Stimulated activated CD8-positive, alpha-beta memory T cell treated with anti-CD3 and anti-CD28 coated beads, Interleukin-15, amount 100 ng/mL, for 24 hours (primary cell): ENCODE measurements around the gene NCK2.

ENCODE experiments used
- DNase-seq: peaks from one replicate; pipeline ENCODE4 v3.0.0-alpha.2; 2020; ENCODE audit warnings: low read depth

The NCK2 gene

GRCh38 chr2:105792561-105792960, 47.8 kb downstream of the NCK2 start:
- DNase-seq: no peak

DNA sequence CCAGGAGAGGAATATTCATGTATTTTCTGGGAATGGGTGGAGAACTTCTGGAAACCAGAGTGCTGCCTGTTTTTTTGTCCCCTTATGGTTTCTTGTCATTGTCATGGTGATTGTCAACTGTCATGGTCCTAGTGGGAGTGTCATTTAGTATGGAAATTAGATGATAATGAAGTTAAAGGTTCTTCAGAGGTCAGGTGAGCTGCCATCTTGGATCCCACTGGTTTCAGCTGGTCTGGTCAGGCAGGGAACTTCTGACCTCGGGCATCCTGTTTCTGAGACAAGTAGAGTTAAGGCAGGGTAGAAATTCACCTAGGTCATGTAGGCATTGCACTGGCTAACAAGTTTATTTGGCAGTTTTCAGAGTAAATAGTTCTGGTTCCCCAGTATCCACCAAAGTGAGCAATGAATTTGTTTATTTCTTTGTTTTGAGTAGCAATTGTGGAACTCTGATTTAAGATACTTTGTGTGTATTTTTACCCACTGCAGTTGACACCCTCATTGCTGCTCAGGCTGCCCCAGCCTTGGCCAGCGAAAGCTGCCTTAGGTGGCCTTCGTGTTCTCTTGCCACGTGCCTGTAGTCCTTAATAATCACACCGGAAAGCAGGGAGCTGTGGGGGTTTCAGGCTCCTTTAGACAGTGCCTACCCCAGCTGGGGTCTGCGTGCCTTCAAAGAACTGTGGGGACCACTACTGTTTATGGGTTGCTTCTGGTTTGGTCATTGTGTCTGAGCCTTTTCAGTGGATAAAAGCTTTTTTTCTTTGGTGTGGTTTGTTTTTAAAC, 48.7 kb downstream of the NCK2 start:
- no peak for DNase-seq

GRCh38 chr2:105794926-105795574, 50.3 kb downstream of the NCK2 start:
- DNase-seq: no peak

DNA sequence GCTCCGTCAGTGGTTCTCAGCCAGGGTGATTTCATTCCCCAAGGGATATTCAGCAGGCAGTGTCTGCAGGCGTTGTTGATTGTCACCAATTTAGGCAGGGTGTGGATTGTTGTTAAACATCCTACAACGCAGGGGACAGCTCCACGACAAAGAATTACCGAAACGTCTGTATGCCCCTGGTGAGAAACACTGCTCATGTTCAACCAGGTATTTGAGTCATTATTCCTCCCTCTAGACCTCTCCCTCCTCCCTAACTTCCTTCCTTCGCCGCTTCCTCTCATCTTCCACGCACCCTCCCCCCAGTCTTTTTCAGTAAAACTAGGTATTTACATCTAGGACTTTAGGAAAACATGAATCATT, 50.8 kb downstream of the NCK2 start:
- DNase-seq: no peak

DNA sequence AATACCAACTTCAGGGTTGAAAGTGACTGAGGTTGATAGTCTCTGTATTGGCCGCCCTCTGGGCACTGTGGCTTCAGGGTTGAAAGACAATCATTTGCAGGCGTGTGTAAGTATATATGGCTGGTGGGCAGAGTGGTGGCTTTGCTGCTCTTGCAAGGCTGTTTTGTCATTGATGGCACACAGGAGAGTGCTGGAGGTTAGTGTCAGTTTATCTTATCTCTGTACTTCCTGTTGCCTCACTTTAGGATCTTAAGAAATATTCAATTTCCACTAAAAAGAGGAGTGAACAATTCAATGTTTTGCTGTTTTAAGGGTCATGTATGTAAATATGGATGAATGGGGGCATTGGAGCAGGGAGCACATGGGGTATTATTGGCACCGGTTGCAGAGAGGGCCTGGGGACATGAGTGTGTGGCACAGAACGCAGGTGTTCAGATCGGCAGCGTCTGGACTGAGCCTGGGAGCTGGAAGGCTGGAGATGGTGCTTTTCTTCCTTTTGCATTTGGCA, 51.5 kb downstream of the NCK2 start:
- no peak for DNase-seq

DNA sequence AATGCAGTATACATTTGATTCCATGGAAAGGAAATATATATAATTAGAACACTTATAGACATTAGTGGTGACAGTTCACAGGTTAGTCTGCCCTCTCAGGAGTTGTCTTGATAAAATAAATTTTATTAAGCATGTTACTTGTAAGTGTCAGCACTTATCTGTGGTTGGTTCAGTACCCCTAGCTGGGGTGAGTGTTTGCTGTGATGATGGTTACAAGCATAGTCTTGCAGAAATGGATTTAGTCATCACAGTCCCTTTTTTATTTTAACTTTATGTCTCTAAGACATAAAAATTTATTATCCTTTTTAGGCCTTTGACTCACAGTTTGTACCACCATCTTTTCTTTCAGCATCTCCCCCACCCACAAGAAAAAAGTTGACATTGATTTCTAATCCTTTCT, 52.1 kb downstream of the NCK2 start:
- no peak for DNase-seq

- DNase-seq: no peak
These were observed 52.6 kb downstream of the NCK2 start for GRCh38 chr2:105797298-105797819.

GRCh38 chr2:105798595-105798994, 53.9 kb downstream of the NCK2 start:
- no peak for DNase-seq

GRCh38 chr2:105800036-105800713, 55.5 kb downstream of the NCK2 start:
- no peak for DNase-seq

GRCh38 chr2:105800953-105801635, 56.4 kb downstream of the NCK2 start:
- DNase-seq: no peak

DNA sequence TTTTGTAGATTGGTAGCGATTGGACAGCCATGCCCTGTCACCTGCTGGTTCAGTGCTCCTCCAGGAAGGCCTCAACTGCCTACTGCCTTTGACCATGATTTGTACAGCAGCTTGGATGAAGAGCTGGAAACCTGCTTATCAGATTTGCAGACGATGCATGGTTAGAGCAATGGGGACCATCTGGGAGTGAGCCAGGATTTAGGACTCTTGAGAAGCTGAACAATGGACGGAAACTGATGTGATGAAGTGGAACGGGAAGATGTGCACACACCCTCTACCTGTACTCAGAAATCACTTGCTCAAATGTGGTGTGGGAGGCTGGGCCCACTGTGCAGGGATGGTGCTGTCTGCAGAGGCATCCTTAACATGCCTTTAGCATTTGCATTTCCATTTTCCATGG, 57.2 kb downstream of the NCK2 start:
- DNase-seq: no peak

GRCh38 chr2:105802587-105802986, 57.9 kb downstream of the NCK2 start:
- DNase-seq: no peak

DNA sequence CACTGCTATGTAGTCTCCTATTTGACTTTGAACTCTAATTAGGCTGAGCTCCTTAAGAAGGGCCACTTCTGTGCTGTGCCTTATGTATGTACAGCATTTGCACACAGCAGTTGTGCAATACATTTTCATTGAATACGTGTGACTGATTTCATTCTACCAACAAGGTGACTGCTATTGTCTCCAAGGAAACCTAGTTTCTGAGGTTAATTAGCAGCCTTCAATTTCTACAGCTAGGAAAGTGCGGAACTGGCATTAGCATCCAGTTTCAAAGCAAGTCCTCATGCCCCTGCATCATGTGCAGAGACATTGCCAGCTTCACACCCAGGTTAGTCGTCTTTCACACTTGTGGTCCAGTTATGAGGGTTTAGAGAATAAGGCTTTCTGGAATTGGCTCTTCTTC, 58.6 kb downstream of the NCK2 start:
- no peak for DNase-seq

DNA sequence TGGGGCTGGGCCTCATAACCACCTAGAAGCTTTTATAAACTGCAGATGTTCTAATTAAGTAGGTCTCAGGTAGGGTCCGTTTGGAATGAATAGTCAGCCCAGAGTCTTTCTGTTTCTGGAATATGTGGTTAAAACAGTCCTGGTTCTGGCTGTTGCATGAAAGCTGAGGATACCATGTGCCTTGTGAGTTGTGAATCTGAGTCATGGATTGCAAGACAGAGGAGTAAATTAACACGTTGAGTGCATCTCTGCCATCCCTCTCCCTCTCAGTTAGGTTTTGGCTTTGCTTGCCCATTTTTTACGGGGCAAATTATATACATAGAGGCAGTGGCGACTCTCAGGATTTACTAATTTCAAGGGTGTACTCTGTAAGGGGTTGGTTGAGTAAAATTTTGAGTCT, 59.1 kb downstream of the NCK2 start:
- no peak for DNase-seq

DNA sequence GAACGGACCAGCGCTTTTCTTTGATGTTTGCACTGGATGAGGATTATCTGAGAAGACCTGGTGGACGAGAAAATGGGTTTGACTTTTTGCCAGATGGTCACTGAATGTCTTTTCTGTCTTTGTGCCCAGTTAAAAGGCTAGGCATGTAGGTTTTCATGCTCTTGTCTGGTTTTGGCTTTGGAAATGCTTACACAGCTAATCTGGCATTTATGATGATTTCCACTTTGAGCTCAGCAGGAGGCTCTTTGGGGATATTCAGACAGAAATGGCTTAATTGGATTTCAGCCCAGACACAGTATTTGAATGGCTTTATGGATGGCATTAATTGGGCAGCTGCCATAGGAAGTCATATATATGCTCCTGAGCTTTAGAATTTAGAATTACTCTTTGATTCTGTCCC, 59.6 kb downstream of the NCK2 start:
- DNase-seq: no peak

DNA sequence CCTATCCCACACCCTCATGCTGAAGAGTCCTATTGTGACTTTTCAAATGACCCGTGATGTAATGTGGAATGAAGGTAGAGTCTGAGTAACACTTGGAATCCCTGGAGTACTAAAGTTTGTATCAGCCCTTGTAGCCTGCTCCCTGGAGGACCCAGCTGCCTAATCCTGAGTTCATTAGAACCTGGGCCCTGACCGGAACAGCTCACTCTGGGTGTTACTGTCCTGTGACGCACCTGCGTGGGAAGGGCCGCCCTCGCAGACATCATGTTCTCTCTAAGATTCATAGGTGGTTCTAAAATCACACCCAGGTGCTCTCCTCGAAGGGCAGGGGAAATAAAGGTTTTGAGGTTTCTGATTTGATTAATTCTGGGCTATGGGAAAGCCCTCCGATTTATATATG, 62.3 kb downstream of the NCK2 start:
- DNase-seq: no peak

- no peak for DNase-seq
These were observed 63.8 kb downstream of the NCK2 start for GRCh38 chr2:105808423-105809096.

DNA sequence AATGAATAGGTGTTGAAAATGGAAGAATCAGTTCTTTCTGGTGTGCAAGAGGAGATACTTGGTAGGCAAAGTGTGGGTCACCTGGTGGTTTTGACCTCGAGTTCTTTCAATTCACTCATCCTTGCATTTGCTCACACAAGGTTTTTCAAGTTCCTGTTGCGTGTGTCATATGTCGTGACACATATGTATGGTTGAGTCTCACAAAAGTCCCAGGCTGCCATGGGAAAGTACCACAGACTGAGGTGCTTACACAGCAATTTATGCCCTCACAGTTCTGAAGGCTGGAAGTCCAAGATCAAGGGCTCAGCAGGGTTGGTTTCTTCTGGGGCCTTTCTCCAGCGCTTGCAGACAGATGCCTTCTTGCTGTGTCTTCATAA, 64.4 kb downstream of the NCK2 start:
- no peak for DNase-seq

GRCh38 chr2:105809723-105810122, 65.0 kb downstream of the NCK2 start:
- DNase-seq: no peak

DNA sequence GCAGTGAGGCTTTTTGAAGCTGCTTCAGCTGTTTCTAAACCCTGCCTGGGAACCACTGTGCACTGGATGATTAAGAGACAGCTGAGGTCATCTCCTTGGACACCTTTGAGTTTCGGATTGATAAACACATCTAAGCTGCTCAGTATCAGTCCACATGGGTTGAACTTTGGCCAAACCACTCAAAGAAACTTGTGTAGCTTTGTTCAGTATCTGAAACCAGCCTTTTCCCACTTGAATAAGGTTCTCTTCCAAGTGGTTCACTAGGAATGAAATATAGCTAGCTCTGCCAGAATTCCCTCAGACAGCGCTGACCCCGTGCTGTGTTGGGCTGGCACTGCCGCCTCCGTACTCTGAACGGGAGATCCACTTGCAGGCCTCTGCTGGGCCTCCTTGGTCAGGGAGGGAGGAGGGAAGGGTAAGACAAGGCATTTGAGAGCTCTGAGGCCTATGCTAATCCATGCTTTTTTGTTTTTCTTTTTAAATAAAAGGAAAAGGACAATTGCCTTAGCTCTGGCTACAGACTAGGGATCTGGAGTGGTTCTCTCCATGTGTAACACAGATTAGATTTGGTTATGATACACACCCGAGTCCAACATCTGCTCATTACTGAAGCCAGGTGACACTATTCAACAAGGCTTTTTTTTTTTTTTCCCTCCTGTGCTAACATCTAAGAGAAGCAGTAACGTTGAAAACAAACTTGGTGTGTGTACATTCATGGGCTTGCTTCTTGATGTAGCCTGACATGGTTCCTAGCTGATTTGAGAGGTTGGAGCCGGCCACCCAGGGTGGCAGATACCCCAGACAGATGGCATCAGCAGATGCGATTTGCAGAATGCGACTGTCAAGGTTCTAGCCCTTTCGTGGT, 67.7 kb downstream of the NCK2 start:
- no peak for DNase-seq

- no peak for DNase-seq
These were observed 68.3 kb downstream of the NCK2 start for GRCh38 chr2:105813045-105813315.
